ENCODE measurements around the gene SSBP2. TPM values are rescaled to one million over a fixed set of nuclear protein-coding genes. Genes with fewer than 3 reads are reported as not detected.

SSBP2 gene
- total RNA-seq, 1 donor from 2014 or later: 102 TPM

- no peak for DNase-seq (ENCODE audit: low spot score)
- intact Hi-C loops (cut with DNase I): no loop called here
These were observed 196.2 kb downstream of the SSBP2 start for GRCh38 chr5:81554647-81555046.

- no peak for DNase-seq (ENCODE audit: low spot score)
- intact Hi-C loops (cut with DNase I): no loop called here
These were observed 197.2 kb downstream of the SSBP2 start for GRCh38 chr5:81553567-81554212.

GRCh38 chr5:81552852-81553566, 197.9 kb downstream of the SSBP2 start:
- DNase-seq (ENCODE audit: low spot score): no peak
- intact Hi-C loops (cut with DNase I): no loop called here

GRCh38 chr5:81549123-81549522, 201.8 kb downstream of the SSBP2 start:
- DNase-seq (ENCODE audit: low spot score): no peak
- intact Hi-C loops (cut with DNase I): no loop called here

GRCh38 chr5:81547001-81547400, 203.9 kb downstream of the SSBP2 start:
- intact Hi-C loops (cut with DNase I): no loop called here
- DNase-seq (ENCODE audit: low spot score): no peak

GRCh38 chr5:81545911-81546310, 205.0 kb downstream of the SSBP2 start:
- intact Hi-C loops (cut with DNase I): no loop called here
- no peak for DNase-seq (ENCODE audit: low spot score)

GRCh38 chr5:81544351-81545018, 206.4 kb downstream of the SSBP2 start:
- intact Hi-C loops (cut with DNase I): no loop called here
- no peak for DNase-seq (ENCODE audit: low spot score)

- intact Hi-C loops (cut with DNase I): no loop called here
- DNase-seq (ENCODE audit: low spot score): no peak
These were observed 208.7 kb downstream of the SSBP2 start for GRCh38 chr5:81542242-81542641.

GRCh38 chr5:81537905-81538547, 212.9 kb downstream of the SSBP2 start:
- intact Hi-C loops (cut with DNase I): no loop called here
- DNase-seq (ENCODE audit: low spot score): no peak

- no peak for DNase-seq (ENCODE audit: low spot score)
- intact Hi-C loops (cut with DNase I): no loop called here
These were observed 216.5 kb downstream of the SSBP2 start for GRCh38 chr5:81534441-81534840.

GRCh38 chr5:81533629-81534405, 217.1 kb downstream of the SSBP2 start:
- DNase-seq (ENCODE audit: low spot score): no peak
- intact Hi-C loops (cut with DNase I): no loop called here

- DNase-seq (ENCODE audit: low spot score): no peak
- intact Hi-C loops (cut with DNase I): no loop called here
These were observed 220.0 kb downstream of the SSBP2 start for GRCh38 chr5:81530919-81531318.

GRCh38 chr5:81525690-81526089, 225.2 kb downstream of the SSBP2 start:
- DNase-seq (ENCODE audit: low spot score): no peak
- intact Hi-C loops (cut with DNase I): no loop called here

- intact Hi-C loops (cut with DNase I): no loop called here
- DNase-seq (ENCODE audit: low spot score): no peak
These were observed 226.9 kb downstream of the SSBP2 start for GRCh38 chr5:81524015-81524414.

- intact Hi-C loops (cut with DNase I): no loop called here
- DNase-seq (ENCODE audit: low spot score): no peak
These were observed 228.3 kb downstream of the SSBP2 start for GRCh38 chr5:81522571-81522970.

GRCh38 chr5:81520769-81521168, 230.1 kb downstream of the SSBP2 start:
- intact Hi-C loops (cut with DNase I): no loop called here
- DNase-seq (ENCODE audit: low spot score): no peak

GRCh38 chr5:81519217-81519905, 231.5 kb downstream of the SSBP2 start:
- intact Hi-C loops (cut with DNase I): no loop called here

GRCh38 chr5:81517462-81517861, 233.4 kb downstream of the SSBP2 start:
- intact Hi-C loops (cut with DNase I): no loop called here

More at GRCh38 chr5:81519217-81519905, 231.5 kb downstream of the SSBP2 start:
- no peak for DNase-seq (ENCODE audit: low spot score)

GRCh38 chr5:81516091-81516490, 234.8 kb downstream of the SSBP2 start:
- no peak for DNase-seq (ENCODE audit: low spot score)
- intact Hi-C loops (cut with DNase I): no loop called here

More at GRCh38 chr5:81517462-81517861, 233.4 kb downstream of the SSBP2 start:
- no peak for DNase-seq (ENCODE audit: low spot score)

Data from cardiac septum (tissue), 1 donor.